Ishikawa (cell line): ENCODE data around the gene NSUN6.

Experiments
- CEBPB ChIP-seq: IDR thresholded peaks from 2 replicates; pipeline ENCODE4 v1.6.1; 2012
- CREB1 ChIP-seq: IDR thresholded peaks from 2 replicates; pipeline ENCODE4 v1.6.1; 2012; ENCODE audit warnings: low read depth
- EP300 ChIP-seq: IDR thresholded peaks from 2 replicates; pipeline ENCODE4 v1.6.1; 2012; ENCODE audit warnings: borderline replicate concordance
- FOXM1 ChIP-seq: IDR thresholded peaks from 2 replicates; pipeline ENCODE4 v1.6.1; 2012; ENCODE audit warnings: low read depth, borderline replicate concordance
- MAX ChIP-seq: IDR thresholded peaks from 2 replicates; pipeline ENCODE4 v1.6.1; 2012
- NFIC ChIP-seq: IDR thresholded peaks from 2 replicates; pipeline ENCODE4 v1.6.1; 2012
- RAD21 ChIP-seq: IDR thresholded peaks from 2 replicates; pipeline ENCODE4 v1.6.1; 2012; ENCODE audit warnings: low read depth
- REST ChIP-seq: IDR thresholded peaks from 2 replicates; pipeline ENCODE4 v1.6.1; 2012; ENCODE audit warnings: low read depth, mild to moderate bottlenecking
- TCF12 ChIP-seq: IDR thresholded peaks from 2 replicates; pipeline ENCODE4 v1.6.1; 2012; ENCODE audit warnings: low read depth
- TEAD4 ChIP-seq: IDR thresholded peaks from 2 replicates; pipeline ENCODE4 v1.6.1; 2012
- USF1 ChIP-seq: IDR thresholded peaks from 2 replicates; pipeline ENCODE4 v1.6.1; 2012

GRCh38 chr10:18658271-18659124, 7.1 kb upstream of the NSUN6 start:
- TF ChIP-seq FOXM1 (no peak), EP300 (no peak), TEAD4 (no peak), USF1 (no peak), REST (no peak), RAD21 (no peak), NFIC (no peak), TCF12 (no peak), MAX (no peak), CREB1 (no peak), CEBPB (no peak)
